GM19043 (cell line): Measurements from ENCODE around the gene SMYD1.

ENCODE experiments used
- ATAC-seq: cut with Tn5 transposase; IDR thresholded peaks from one replicate; pipeline ENCODE4 v1.9.1; 2021; ENCODE audit warnings: low read depth; ENCODE audit not compliant: unreplicated experiment

The SMYD1 gene

DNA sequence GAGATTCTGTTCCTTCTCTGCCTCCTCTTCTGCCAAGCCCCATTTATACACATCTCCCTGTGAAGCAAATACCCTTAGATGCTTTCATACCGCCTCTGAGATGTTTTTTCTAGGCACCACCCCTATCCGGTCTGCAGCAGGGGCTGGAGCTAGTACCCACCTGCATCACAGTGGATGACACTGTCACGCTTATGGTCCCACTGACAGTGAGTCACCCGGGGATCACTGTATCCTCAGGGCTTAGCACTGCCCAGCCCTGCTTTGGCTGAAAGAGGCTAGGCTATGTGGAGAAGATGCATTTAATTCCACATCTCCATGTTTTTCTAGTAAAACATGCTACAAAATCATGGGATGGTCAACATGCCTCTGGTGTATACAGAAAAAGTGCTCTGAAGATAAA lies 50.3 kb downstream of the SMYD1 start:
- no peak for ATAC-seq

- ATAC-seq: no peak
Observed at GRCh38 chr2:88121678-88122077, 54.1 kb downstream of the SMYD1 start.

- no peak for ATAC-seq
Observed at GRCh38 chr2:88122141-88122884, 54.7 kb downstream of the SMYD1 start.

DNA sequence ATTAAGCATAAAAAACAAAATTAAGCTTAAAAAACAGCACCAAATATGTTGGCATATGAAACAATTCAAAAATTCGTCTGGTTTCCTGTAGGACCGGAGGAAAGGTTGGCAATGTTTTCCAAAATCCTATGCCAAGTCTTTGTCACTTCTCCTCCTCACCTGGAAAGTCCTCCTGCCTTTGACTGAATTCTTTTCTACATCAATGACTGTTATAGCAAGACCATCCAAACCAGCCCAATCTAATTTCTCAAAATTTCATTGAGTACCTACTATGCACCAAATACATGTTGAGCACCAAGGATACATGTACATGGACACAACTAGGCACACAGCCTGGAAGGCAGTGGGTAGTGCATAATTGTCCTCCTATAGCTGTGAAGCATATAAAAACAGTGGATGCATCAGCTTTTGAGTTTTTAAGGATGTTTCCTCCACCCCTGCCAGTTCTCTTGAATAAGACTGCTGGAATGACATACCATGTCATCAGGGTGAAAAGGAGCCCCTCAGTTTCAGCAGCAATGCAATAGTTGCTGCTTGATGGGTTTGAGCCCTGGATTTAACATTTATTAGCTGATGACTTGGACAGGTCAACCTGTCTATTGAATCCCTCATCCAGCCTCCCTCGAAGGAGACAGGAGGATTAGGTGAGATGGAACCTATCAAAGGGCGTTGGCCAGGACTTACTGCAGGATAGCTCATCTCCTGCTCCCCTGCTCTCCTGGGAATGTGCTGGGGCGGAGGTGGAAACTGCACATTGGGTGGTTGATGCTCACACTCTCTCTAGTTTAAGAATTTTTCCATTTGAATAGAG lies 55.7 kb downstream of the SMYD1 start:
- no peak for ATAC-seq

DNA sequence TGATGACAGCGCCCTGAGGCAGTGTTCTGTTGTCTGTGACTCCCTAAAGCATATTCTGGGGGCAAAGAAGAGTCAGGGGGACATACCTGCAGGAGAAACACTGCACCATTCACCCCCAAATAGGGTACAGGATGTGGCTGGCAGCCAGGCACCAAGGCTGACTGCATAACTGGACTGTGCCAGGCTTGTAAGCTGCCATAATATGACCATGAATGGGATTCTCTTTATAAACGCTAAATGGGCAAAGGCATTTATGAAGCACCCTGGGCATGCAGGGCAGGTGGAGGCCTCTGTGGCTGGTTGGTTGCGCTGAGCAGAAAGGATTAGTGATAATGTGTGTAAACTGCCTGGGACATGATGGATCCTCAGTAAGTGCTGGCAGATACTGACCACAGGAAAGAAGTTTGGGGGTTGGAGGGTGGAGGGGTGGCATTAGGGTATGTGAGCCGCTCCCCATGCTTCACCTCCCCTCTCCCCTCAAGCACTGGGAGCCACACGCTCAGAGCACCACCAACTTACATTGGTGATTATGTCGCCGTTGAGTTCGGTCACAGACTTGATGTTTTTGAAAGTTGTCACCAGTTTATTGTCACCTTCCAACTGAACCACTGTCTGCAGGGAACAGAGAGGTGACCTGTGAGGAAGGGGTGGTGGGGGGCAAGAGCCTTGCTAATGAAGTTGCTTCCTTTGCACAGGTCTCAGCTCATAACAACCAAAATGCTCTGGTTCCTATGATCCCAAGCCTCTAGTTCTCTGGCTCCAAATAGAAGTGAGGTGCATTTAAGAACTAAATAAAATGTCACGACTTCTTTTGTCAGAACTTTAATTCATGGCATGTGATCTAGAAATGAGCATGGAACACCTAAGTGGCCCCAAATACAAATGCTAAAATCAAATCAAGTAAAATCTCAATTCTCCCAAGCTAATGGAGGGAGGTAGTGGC lies 56.6 kb downstream of the SMYD1 start:
- no peak for ATAC-seq

DNA sequence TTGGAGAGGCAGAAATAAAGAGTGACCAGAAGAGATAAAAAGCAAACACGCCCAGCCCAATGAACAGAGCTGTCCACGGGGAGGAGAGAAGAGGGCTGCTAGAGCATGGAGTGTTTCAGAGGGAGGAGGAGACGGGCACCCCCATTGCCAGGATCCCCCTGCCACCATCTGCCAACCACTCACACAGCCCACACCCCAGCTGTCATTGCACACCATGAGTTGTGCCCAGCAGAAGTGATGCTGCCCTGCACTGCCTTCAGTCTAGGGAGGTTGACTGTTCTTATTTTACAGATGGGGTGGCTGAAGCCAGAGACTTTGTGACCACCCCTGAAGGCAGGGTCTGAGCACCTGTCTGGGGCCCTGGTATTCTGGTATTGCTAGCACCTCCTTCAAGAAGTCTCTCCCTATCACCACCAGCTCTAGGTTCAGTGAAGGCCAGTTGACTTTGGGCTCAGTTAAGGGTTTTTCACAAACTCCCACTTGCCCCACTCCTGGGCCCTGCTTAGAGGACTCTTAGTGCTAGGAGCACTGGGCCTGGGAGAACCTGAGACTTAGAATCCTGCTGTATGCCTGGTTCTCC lies 57.8 kb downstream of the SMYD1 start:
- no peak for ATAC-seq

- no peak for ATAC-seq
Observed at GRCh38 chr2:88125924-88126771, 58.5 kb downstream of the SMYD1 start.

DNA sequence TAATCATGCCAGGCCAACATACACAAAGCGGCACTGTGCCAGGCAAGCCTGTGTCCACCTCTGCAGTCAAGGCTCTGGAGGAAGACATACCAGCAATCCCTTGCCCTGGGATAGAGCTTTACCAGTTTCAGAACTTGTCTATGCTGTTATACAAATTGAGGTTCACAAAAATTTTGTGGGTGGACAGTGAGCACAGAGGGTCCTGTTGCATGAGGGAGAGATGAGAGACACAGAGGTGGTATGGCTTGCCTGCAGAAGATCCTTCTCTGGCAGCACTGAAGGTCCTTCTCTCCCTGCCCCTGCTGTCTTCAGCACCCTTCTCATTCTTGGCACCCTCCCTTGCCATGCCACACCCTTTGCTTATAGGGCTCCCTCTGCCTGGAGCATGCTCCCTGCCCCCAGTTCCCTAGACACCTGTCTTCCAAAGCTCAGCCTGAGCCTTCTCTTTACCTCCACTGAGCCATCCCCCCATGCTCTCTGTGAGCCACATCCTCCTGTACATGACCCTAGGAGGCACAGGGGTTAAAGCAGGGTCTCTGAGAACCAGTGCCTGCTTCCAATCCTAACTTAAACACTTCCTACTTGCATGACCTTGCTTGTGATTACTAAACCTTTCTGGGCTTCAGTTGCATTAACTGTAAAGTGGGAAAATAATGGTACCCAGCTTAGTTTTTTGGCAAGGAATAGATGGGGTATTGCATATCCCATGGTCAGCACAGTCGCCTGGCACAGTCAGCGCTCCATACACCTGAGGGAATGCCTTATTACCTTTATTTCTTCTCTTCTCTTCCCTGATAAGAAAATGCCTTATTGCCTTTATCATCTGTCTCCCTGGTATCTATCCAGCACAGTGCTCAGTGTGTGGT lies 59.4 kb downstream of the SMYD1 start:
- ATAC-seq: no peak

- ATAC-seq: no peak
Observed at GRCh38 chr2:88127638-88127887, 59.9 kb downstream of the SMYD1 start.

GRCh38 chr2:88127888-88128653 lies 60.4 kb downstream of the SMYD1 start, which contains the start of gene FABP1:
FABP1 (minus strand) TSS chr2:88128062; CDS start chr2:88128017, 45 bp downstream.
- ATAC-seq: no peak

GRCh38 chr2:88128654-88129312 lies 61.2 kb downstream of the SMYD1 start:
- no peak for ATAC-seq

DNA sequence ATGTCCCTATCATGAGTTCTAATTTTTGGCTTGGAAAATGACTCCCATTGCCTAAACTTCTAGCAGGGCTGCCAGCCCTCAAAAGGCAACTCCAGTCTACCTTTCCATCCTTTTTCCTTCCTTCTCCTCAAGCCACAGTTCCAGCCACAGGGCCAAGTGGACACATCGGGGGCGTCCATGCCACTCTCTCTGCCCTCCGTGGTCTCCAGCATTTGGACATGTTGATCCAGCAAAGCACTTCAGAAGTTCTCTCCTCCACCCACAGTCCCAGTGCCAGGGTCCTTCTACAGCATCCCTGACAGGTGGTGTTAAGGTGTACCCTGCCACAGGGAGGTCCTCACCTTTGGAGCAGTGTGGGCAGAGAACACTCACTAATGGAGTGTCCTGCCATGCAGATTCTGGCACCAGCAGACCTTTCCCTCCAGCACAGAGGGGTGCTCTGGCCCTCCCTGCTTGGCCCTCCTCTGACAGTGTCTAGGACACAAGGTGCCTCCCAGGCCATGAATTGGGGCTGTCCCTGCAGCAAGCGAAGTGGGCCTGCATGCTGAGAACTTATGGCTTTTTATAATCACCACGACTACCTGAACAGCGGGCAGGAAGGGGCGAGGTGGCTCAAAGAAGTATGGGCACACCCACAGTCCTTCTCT lies 61.8 kb downstream of the SMYD1 start:
- no peak for ATAC-seq

DNA sequence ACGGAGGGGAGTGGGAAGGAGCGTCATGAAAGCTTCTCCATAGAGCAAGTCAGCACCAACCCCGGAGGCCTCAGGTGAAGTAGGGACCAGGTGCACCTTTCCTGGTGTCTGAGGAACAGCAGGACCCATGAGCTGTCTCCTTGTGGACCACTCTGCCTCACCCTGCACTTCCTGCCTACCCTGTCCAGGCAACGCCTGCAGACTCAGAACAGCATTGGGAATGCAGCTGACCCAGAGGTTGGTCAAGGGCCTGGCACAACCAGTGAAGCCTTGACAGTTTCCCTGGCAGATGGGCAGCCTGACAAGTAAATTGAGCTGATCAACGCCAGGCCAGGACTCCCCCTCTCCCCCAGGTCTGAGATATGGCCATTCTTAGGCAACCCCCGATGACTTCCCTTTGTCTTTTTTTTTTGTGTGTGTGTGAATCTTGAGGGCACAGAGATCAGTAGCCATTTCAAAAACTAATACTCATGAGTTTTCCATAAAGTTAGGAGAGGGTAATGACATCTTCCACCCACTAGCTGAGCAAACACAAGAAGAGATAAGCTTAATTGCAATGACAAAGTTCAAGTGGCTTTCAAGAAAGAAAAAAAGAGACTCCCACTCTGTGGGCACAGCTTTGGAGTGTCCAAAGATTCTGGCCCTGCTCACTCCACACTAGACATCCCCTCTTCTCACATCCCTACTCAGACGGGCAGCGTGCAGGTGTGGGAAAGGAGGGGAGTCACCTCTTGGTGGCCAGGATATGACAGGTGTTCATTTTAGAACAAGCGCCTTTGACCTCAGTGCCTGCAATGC lies 63.8 kb downstream of the SMYD1 start:
- ATAC-seq: no peak

- ATAC-seq: no peak
Observed at GRCh38 chr2:88131999-88132368, 64.4 kb downstream of the SMYD1 start.

GRCh38 chr2:88133875-88134274 lies 66.2 kb downstream of the SMYD1 start:
- ATAC-seq: no peak

DNA sequence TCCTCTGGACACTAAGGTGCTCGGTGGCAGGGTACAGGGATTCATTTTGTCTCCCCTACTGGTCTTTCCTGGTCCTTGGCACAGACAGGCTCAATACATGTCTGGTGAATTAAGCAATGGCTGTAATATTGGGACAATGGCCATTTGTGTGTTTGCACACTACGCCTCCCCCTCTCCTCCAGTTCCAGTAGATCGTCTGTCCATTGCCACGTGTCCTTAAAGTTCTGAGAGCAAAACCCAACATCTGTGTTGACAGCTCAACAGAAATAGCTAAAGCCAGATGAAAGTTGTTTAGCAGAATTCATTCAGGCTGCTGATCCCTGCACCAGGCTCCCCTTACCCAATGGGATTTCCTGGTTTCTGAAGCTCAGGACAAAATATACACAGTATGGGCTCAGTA lies 69.2 kb downstream of the SMYD1 start:
- ATAC-seq: no peak
